GM21737 (cell line): ENCODE measurements around the gene C11orf98.

ENCODE experiments used
- ATAC-seq: cut with Tn5 transposase; IDR thresholded peaks from one replicate; pipeline ENCODE4 v1.9.1; 2021; ENCODE audit warnings: mild to moderate bottlenecking, moderate library complexity; ENCODE audit not compliant: unreplicated experiment

The C11orf98 gene

DNA sequence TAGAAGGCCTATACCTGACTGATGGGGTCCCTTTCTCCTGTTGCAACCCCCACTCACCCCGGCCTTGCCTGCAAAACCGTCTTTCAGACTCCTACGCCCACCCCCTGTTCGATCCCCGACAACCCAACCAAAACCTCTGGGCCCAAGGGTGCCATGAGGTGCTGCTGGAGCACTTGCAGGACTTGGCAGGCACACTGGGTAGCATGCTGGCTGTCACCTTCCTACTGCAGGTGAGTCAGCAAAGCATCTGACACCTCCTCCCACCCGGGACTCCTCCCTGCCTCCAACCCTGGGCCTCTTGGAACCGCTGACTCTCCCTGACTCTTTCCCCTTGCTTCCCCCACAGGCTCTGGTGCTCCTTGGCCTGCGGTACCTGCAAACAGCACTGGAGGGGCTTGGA, 50.7 kb downstream of the C11orf98 start:
- no peak for ATAC-seq

GRCh38 chr11:62613291-62613778, 51.7 kb downstream of the C11orf98 start:
- ATAC-seq = no peak
